Right lobe of liver (tissue), 6 donors: ENCODE data around the gene GOSR2. TPM values are rescaled to one million over a fixed set of nuclear protein-coding genes. Genes with fewer than 3 reads are reported as not detected.
A peak's percentile ranks its signal among the peaks of the same experiment; 100 is the strongest.

Experiments
- ATAC-seq, 4 donors: fragments of 200-7000 bp; cut with Tn5 transposase; one replicate each; pipeline ENCODE4 v1.9.1; 2020; ENCODE audit warnings: mild to moderate bottlenecking in 4 of 4, moderate library complexity in 4 of 4
- DNase-seq, 3 donors: peaks; one replicate each; pipeline ENCODE4 v3.0.0-alpha.2; 2020
- H3K27ac ChIP-seq, 3 donors: fragments of 200-600 bp; one replicate each; pipeline ENCODE4 v1.8.0; 2022
- H3K27me3 ChIP-seq, 2 donors: fragments of 200-600 bp; one replicate each; pipeline ENCODE4 v1.8.0; 2022
- H3K36me3 ChIP-seq, 4 donors: fragments of 200-600 bp; sonication (generic) in 1 of 4; one replicate each; pipeline versions ENCODE4 v1.5.1 to v1.8.0; 2017 to 2022; ENCODE audit warnings: control low read depth in 1 of 4
- H3K4me1 ChIP-seq, 4 donors: fragments of 200-600 bp; sonication (generic) in 1 of 4; one replicate each; pipeline versions ENCODE4 v1.5.1 to v1.8.0; 2017 to 2022; ENCODE audit warnings: control low read depth in 1 of 4
- H3K4me3 ChIP-seq, 3 donors: fragments of 200-600 bp; one replicate each; pipeline ENCODE4 v1.8.0; 2022
- H3K9me3 ChIP-seq, 4 donors: fragments of 200-600 bp; sonication (generic) in 1 of 4; one replicate each; pipeline versions ENCODE4 v1.5.1 to v1.8.0; 2017 to 2022; ENCODE audit warnings: control low read depth in 1 of 4
- CTCF ChIP-seq, 4 donors: fragments of 200-600 bp in 3 of 4; fragments of 450-650 bp in 1 of 4; IDR thresholded peaks; one replicate each; pipeline versions ENCODE4 v1.5.1 to v1.8.0; 2016 to 2022; ENCODE audit warnings: antibody characterized with exemption in 4 of 4, mild to moderate bottlenecking in 2 of 4
- POLR2A ChIP-seq: fragments of 450-650 bp; IDR thresholded peaks from one replicate; pipeline ENCODE4 v1.6.1; 2017; ENCODE audit warnings: antibody characterized with exemption, mild to moderate bottlenecking
- WGBS: methylation state at CpG from one replicate; pipeline ENCODE4 v1.1.6; 2018; ENCODE audit warnings: low coverage, low lambda C conversion rate; ENCODE audit not compliant: insufficient coverage; ENCODE audit errors: missing lambda C conversion rate; 5-methylcytosine and 5-hydroxymethylcytosine counted together
- intact Hi-C, 2 donors: fragments of 100-400 bp; cut with DNase I; formaldehyde crosslinking; loops; one replicate each; pipeline versions ENCODE4 v1.11.2 to v1.14.1; 2022
- total RNA-seq, 6 experiments: library from RNA; depleted of rRNA in 2 of 6; stranded (reverse); fragments of >200 nt in 2 of 6; fragmentation: NEBNext Ultra II Directional in 3 of 6; extraction: Animal tissue kit (Norgen Biotek cat#: 25700) in 3 of 6; gene quantifications; one replicate each; pipeline versions ENCODE4 v1.1.0 to v1.2.4, GENCODE V29; 2016 to 2023
- donor health status: DM: no; HTN: yes; CAD: no.
- donor health status: DM: no; HTN: no; CAD: no.
- donor health status: DM: no; HTN: no; CAD: no.
- donor health status: DM: no; HTN: yes; CAD: no.
- donor health status: DM: no; HTN: yes; CAD: no.

GOSR2 gene
- total RNA-seq, 6 experiments from 2014 or later: 22.9 to 44.1 (median 33.3) TPM

- H3K36me3 ChIP-seq: peaks cover 5 to 49% (median 32%) of the 10 kb centered on the region in 4 donors
These were observed 7.1 kb downstream of the GOSR2 start for GRCh38 chr17:46930051-46930450.

GRCh38 chr17:46931596-46931995, 8.6 kb downstream of the GOSR2 start:
- H3K27me3 ChIP-seq: no peaks in the 10 kb centered on the region
- peaks cover 5 to 64% (median 42%) of the 10 kb centered on the region in 4 donors for H3K36me3 ChIP-seq
- ATAC-seq (no peak), DNase-seq (no peak)
- 78% methylated on average over 4 of the region's 4 CpGs for WGBS
- no peak overlapping the region for H3K4me3 ChIP-seq
- no peak overlapping the region for H3K27ac ChIP-seq
- no peaks in the 10 kb centered on the region for H3K9me3 ChIP-seq
- no peaks in the 10 kb centered on the region for H3K4me1 ChIP-seq
- TF ChIP-seq CTCF (IDR thresholded peaks at IDR 0.05) (no peak), POLR2A (no peak)
- intact Hi-C loops: loop anchor here in 1 of 2 donors (10.0 kb wide), 1 partner anchor 47 kb away; no protein-coding TSS in a partner anchor

More at GRCh38 chr17:46930051-46930450, 7.1 kb downstream of the GOSR2 start:
- TF ChIP-seq CTCF (IDR thresholded peaks at IDR 0.05): no peak
- DNase-seq: no peak
- H3K4me3 ChIP-seq: no peak overlapping the region
- no peaks in the 10 kb centered on the region for H3K9me3 ChIP-seq
- no peak overlapping the region for H3K27ac ChIP-seq
- ATAC-seq: no peak
- intact Hi-C loops: loop anchor here in 1 of 2 donors (10.0 kb wide), 1 partner anchor 45 kb away; no protein-coding TSS in a partner anchor
- WGBS: 66% methylated on average over 4 of the region's 4 CpGs
- H3K27me3 ChIP-seq: no peaks in the 10 kb centered on the region
- H3K4me1 ChIP-seq: peaks cover 0 to 13% (median 5%) of the 10 kb centered on the region in 4 donors

DNA sequence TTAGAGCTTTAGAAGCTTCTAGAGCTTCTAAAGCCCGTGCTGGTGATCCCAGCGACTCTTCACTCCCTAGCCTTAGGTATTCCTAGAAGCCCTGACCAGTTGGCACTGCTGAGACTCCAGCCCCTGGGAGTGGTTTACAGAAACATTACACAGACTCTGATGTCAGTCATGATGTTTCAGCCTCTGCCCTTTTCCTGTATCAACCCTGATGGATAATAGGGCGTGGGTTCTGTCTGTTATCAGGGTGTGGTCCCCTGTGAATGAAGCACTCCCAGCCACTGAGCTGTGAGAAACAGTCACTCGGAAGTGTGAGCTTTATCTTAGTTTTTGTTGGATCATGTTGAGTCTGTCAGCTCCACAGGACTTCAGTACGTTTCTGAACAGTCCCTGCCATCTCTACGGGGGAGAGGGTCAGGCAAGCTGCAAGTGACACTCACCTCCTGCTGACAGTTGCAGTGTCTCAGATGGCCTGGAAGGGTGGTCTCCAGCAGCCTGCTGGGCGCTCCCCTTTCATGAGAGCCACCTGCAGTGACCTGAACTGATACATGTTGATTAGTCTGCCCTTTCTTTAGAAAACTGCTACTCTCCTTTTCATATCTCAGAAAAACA, 12.8 kb downstream of the GOSR2 start:
- no peak for DNase-seq
- ATAC-seq: peak in 1 of 4 donors; percentile 8
- TF ChIP-seq POLR2A (no peak), CTCF (IDR thresholded peaks at IDR 0.05) (no peak)
- Histone ChIP-seq H3K27ac (no peak overlapping the region), H3K27me3 (no peaks in the 10 kb centered on the region), H3K4me3 (no peak overlapping the region), H3K36me3 (peaks cover 5 to 93% (median 56%) of the 10 kb centered on the region in 4 donors), H3K4me1 (no peaks in the 10 kb centered on the region), H3K9me3 (no peaks in the 10 kb centered on the region)
- intact Hi-C loops: loop anchor here in 1 of 2 donors (10.0 kb wide), 1 partner anchor 51 kb away; no protein-coding TSS in a partner anchor
- WGBS: 83% methylated on average over 1 of the region's 7 CpGs

DNA sequence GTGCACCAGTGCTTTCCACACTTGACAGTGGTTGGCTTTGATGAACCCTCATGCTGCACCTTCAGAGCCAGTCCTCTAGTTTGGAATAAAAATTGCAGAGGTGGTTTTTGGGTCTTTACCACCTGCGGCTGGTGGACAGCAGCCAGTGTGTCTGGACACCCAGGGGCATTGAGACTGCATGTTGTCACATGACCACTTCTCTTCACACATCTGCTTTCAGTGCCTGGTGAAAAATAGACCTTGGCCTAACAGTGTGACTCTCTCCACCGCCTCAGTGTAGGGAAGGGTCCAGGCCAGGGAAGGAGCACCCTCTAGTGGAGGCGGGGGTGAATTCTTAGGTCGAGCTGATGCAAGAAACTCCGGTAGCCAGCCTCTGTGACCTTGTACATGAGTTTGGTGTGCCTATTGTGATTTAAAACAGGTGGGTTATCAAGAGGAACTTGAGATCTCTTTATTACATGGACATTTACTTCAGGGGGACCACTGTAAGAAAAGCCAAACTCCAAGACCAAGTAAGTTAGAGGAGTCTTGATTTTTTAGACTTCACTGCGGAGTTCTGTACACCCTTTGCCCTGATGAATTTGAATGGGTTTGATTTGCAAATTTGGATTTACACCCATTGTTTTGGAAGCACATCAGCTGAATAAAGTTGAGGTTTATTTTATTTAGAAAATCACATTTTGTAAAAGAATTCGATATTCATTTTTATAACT, 17.9 kb downstream of the GOSR2 start:
- intact Hi-C loops: loop anchor here (10.0 kb wide), 1 partner anchor 96 kb away; no protein-coding TSS in a partner anchor
- WGBS: 20% methylated on average over 6 of the region's 7 CpGs
- H3K36me3 ChIP-seq: peaks cover 0 to 42% (median 22%) of the 10 kb centered on the region in 4 donors
- peak; percentile 81 to 91 (median 87) for ATAC-seq
- no peak overlapping the region for H3K4me3 ChIP-seq
- TF ChIP-seq CTCF (IDR thresholded peaks at IDR 0.05) (peak; percentile 84 to 90 (median 88)), POLR2A (no peak)
- no peak overlapping the region for H3K27ac ChIP-seq
- DNase-seq: peak; percentile 65 to 82 (median 77)
- no peaks in the 10 kb centered on the region for H3K27me3 ChIP-seq
- H3K9me3 ChIP-seq: no peaks in the 10 kb centered on the region
- peaks cover 0 to 9% (median 7%) of the 10 kb centered on the region in 4 donors for H3K4me1 ChIP-seq
